HL-60 (cell line): ENCODE measurements around the gene PPP1R3C.

ENCODE experiments used
- GABPA ChIP-seq: IDR thresholded peaks from 2 replicates; pipeline ENCODE4 v1.6.1; 2012; ENCODE audit warnings: low read depth
- POLR2AphosphoS5 ChIP-seq: IDR thresholded peaks from 2 replicates; pipeline ENCODE4 v1.6.1; 2012; ENCODE audit warnings: low read depth
- SPI1 ChIP-seq: IDR thresholded peaks from 2 replicates; pipeline ENCODE4 v1.6.1; 2012; ENCODE audit warnings: low read depth, mild to moderate bottlenecking, borderline replicate concordance
- TF ChIP-seq, protein P1 (sequence below): IDR thresholded peaks from one replicate; pipeline ENCODE4 v1.5.1; 2011; ENCODE audit warnings: low read length, control low read depth, inconsistent platforms; ENCODE audit not compliant: insufficient read depth
- TF ChIP-seq, protein P2 (sequence below): IDR thresholded peaks from 2 replicates; pipeline ENCODE4 v1.6.1; 2012; ENCODE audit warnings: low read depth; ENCODE audit not compliant: insufficient replicate concordance

DNA sequence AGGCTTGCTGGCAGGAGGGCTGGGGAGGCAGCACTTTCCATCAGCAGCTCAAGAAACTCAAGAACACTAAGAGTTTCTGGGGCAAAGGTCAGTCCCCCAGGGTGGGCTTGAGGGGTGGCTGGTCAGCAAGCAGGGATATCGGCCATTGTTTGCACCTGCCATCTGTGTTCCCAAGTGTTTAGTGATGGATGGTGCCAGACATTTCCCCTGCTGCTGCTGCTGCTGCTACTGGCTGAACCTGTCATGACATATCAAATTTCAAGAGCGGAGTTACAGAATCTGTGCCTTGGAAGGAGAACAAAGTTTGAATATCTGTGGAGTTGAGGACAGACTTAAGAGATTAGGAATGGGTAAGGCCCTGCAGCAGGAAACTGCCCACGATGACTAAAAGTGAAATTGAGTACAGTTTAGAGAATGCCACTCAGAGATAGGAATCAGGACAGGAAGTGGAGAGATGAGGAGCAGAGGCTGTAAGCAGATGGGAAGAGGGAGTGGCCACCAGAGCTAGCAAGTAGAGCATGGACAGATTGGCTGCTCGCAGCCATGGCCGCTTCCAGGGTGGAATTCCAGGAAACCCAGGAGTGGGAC lies 39.2 kb upstream of the PPP1R3C start:
- TF ChIP-seq, protein P1, sequence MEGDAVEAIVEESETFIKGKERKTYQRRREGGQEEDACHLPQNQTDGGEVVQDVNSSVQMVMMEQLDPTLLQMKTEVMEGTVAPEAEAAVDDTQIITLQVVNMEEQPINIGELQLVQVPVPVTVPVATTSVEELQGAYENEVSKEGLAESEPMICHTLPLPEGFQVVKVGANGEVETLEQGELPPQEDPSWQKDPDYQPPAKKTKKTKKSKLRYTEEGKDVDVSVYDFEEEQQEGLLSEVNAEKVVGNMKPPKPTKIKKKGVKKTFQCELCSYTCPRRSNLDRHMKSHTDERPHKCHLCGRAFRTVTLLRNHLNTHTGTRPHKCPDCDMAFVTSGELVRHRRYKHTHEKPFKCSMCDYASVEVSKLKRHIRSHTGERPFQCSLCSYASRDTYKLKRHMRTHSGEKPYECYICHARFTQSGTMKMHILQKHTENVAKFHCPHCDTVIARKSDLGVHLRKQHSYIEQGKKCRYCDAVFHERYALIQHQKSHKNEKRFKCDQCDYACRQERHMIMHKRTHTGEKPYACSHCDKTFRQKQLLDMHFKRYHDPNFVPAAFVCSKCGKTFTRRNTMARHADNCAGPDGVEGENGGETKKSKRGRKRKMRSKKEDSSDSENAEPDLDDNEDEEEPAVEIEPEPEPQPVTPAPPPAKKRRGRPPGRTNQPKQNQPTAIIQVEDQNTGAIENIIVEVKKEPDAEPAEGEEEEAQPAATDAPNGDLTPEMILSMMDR, result no peak
- no peak for TF ChIP-seq POLR2AphosphoS5
- no peak for TF ChIP-seq GABPA
- TF ChIP-seq, protein P2, sequence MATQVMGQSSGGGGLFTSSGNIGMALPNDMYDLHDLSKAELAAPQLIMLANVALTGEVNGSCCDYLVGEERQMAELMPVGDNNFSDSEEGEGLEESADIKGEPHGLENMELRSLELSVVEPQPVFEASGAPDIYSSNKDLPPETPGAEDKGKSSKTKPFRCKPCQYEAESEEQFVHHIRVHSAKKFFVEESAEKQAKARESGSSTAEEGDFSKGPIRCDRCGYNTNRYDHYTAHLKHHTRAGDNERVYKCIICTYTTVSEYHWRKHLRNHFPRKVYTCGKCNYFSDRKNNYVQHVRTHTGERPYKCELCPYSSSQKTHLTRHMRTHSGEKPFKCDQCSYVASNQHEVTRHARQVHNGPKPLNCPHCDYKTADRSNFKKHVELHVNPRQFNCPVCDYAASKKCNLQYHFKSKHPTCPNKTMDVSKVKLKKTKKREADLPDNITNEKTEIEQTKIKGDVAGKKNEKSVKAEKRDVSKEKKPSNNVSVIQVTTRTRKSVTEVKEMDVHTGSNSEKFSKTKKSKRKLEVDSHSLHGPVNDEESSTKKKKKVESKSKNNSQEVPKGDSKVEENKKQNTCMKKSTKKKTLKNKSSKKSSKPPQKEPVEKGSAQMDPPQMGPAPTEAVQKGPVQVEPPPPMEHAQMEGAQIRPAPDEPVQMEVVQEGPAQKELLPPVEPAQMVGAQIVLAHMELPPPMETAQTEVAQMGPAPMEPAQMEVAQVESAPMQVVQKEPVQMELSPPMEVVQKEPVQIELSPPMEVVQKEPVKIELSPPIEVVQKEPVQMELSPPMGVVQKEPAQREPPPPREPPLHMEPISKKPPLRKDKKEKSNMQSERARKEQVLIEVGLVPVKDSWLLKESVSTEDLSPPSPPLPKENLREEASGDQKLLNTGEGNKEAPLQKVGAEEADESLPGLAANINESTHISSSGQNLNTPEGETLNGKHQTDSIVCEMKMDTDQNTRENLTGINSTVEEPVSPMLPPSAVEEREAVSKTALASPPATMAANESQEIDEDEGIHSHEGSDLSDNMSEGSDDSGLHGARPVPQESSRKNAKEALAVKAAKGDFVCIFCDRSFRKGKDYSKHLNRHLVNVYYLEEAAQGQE, result no peak
- no peak for TF ChIP-seq SPI1
